Left hindlimb (tissue), 1 donor: ENCODE results near the gene USP20.
"Not testable (repeated sequence)": the region's sequence is repeated elsewhere in the genome, so short reads cannot be mapped to it uniquely, and the experiment has no call there.

Experiments used
- DNase-seq: peaks from one replicate; pipeline ENCODE4 v3.0.0-alpha.2; 2018

USP20 gene

GRCh38 chr9:129835128-129835859 is at the start of gene USP20, which contains the start of gene C9orf78:
TSS of gene USP20 (plus strand) at chr9:129835458. CDS start at chr9:129852556, 17,098 bp downstream.
TSS of gene C9orf78 (minus strand) at chr9:129835275. CDS start at chr9:129835221, 54 bp downstream.
- DNase-seq = peak; percentile 97

DNA sequence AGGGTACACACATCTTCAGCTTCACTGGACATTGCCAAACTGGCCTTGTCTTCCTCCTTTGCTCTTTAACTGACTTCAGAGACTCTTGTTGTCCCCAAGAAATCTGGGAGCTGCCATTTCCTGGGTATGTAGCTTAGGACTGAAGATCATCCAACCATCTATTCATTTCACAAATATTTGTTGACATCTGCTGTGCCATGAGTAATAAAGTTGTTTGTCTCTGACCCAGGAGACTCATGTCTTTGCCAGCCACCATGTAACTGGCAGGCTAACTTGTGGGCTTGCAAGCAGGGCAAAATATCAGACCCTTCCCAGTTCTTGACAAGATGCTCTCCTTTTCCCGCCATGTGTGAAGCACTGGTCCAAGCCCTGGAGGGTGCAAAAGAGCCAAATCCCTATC is 49.4 kb upstream of the USP20 start:
- DNase-seq = no peak

DNA sequence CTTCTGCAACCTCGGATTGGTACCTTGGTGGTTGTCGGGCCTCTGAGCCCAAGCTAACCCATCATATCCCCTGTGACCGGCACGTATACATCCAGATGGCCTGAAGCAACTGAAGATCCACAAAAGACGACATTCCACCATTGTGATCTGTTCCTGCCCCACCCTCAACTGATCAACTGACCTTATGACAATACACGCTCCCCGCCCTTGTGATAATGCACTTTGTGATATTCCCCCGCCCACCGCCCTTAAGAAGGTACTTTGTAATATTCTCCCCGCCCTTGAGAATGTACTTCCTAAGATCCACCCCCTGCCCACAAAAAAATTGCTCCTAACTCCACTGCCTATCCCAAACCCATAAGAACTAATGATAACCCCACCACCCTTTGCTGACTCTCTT is 48.8 kb upstream of the USP20 start:
- DNase-seq = no peak

- DNase-seq = no peak
These were observed 40.7 kb upstream of the USP20 start for GRCh38 chr9:129794549-129794948.

GRCh38 chr9:129796029-129796428 is 39.2 kb upstream of the USP20 start:
- DNase-seq = not testable (repeated sequence)

DNA sequence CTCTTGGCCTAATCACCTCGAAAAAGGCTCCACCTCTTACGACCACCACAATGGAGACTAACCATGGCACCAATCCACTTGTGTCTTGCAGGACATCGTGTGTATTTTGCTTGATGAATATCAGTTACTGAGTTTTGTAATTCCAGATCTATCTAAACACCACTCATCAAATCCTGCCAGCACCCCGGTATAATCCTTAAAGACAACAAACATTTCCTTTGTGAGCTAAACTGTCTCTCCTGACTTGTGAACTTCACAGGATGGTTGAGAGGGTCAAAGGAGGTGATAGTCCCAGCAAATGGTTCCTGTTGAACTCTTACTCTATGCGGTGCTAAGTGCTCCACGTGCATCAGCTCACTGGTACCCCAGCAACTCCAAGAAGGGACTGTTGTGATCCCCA is 36.3 kb upstream of the USP20 start:
- DNase-seq = no peak

DNA sequence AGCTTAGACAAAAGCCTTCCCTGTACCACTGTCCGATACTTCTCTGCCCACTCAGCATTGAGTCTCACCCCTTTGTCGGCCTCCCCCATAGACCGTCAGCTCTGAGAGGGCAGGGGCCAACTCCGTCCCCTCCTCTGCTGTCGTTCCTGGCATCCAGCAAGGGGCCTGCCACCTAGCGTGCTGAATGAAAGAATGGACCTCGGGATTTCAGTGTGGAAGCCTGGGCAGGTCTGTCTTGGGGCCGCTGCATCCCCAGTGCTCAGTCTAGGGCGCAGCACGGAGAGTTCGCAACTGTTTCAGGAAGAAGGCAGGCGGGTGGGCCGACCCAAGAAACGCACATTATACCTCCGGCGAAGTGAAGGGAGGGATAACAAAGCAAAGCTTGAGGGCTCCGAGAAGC is 33.8 kb upstream of the USP20 start:
- no peak for DNase-seq

GRCh38 chr9:129802833-129803675 is 32.2 kb upstream of the USP20 start, which contains the start of gene TOR1B:
TSS of gene TOR1B (plus strand) at chr9:129803184. CDS start at chr9:129803213, 29 bp downstream.
- DNase-seq = peak; percentile 97

DNA sequence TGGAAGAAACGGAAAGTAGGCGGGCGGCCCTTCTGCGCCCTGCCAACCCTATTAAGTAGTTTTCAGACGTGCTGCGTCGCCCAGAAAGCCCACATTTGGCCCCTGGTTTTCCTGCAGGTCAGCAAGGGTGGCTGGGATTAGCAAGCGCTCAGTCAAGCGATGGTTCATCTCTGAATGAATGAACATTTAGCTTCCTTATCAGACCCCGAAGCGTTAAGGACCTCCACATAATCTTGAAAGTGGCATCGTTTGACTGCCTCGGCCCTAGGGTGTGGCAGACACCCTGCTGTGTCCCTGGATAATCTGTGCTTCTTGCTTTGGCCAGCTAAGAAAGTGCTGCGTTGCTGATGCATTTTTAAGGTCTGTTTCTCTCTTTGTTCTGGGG is 31.6 kb upstream of the USP20 start:
- DNase-seq = no peak

DNA sequence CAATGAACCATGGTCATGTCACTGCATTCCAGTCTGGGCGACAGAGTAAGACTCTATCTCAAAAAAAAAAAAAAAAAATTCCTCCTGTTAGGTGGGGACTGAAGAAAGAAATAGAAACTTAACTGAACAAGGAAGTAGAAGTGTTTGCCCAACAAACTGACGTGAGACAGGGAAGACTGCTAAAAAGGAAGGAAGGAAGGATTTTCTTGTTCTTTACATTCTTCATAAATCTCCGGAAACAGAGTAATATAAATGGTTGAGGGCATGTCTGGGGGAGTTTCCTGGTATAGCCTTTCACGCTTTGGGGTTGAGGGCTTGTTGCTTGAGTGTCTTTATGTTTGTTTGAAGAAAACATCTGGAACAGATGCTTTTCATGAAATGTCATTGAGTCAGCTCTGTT is 29.2 kb upstream of the USP20 start:
- DNase-seq = no peak

- no peak for DNase-seq
These were observed 25.9 kb upstream of the USP20 start for GRCh38 chr9:129809346-129809745.

DNA sequence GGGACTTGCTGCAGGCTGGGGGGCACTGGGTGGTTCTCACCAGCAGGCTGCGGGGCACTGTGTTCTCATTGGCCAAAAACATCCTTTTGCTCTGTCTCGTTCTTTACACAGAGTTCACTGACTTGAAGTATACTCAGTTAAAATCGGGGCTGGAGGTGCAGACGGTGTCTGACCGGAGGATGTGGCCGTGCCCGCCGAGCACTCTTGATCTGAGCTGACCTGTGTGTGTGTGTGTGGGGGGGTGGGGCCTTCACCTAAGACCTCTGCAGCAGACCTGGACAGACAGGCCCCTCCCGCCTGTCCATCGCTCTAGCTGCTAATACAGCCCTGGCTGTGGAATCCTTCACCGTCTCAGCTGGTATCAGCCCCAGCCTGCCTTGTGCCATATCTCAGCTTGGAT is 25.1 kb upstream of the USP20 start:
- DNase-seq = no peak

DNA sequence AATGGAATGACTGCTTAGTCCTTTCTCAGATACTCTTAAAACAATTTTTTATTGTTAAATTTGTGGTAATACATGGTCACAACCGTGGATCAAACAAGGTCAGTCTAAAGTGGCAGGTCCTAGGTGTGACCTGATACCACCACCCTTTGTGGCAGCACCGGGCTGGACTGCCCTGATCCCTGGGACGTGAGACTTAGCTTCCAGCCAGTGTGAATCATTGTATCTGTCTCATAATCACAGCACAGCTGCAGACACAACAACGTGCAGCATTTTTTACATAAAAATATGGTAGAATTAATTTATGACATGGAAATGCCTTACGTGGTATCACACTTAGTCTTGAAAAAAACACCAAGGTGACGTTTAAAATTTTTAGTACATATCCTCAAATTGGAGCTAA is 24.5 kb upstream of the USP20 start:
- no peak for DNase-seq

DNA sequence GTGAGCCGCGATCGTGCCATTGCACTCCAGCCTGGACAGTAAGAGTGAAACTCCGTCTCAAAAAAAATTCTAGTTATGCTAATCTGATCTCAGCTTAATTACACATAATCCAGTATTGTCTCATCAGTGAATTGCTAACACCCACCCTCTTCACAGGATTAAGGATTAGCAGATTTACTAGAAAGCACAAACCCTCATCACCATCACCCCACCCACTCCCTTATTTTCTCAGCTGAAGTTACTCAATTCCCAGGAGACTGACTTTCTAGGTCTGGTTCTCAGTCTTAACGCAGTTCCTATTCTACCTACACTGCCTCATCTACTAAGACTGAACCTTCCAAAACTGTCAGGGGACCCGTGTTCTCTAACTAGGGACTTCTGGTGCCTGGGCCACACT is 23.3 kb upstream of the USP20 start:
- no peak for DNase-seq

DNA sequence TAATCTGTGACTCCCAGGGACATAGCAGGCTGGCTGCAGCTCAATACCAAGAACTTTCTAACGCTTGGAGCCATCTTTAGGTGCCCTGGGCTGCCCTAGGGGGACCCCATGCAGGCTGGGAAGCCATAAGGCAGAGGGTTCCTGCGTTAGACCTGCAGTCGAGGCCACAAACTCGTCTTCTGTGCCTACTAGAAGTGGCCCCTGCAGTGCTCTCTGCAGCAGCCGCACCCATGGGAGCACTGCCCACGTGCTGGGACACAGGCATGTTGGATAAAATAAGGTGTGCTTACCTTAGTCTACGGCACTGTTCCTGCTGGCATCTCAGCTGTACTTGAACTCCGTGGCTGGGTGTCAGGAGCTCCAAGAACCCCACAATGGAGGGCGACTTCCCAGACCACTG is 22.9 kb upstream of the USP20 start:
- no peak for DNase-seq

DNA sequence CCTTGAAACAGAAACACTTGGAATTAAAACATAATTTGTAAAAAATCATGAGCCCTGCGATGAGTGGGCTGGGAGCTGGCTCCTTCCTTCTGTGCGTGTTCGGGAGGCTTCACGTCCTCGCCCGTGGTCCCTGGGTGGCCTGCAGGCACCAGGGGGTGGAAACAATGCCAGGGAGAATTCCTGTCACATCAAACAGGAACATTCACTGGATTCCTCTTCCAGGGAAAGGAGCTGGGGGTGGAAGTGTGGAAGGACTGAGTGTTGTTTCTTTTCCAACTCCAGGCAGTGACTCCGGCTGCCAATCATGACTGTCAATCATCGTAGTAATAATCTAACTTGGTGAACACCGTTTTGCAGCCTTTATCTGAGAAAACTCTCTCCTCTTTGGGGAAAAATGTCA is 21.6 kb upstream of the USP20 start:
- no peak for DNase-seq

GRCh38 chr9:129814432-129815223 is 20.6 kb upstream of the USP20 start:
- no peak for DNase-seq

DNA sequence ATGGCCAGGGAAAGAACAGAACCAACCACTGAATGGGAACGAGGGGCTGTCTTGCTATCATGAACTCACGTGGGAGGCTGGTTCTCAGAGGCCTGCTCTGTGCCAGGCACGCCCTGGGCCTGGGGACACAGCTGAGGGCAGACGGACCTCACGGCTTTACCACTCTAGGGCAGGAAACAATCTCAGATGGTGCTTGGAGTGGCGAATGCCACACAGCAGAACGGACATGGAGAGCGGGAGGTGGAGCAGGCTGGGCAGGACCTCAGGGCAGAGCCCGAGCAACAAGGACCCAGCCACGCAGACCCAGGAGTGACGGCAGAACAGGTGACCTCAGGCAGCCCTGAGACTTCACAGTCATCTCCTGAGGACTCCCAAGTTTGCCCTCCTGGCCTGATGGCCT is 20.0 kb upstream of the USP20 start:
- no peak for DNase-seq

DNA sequence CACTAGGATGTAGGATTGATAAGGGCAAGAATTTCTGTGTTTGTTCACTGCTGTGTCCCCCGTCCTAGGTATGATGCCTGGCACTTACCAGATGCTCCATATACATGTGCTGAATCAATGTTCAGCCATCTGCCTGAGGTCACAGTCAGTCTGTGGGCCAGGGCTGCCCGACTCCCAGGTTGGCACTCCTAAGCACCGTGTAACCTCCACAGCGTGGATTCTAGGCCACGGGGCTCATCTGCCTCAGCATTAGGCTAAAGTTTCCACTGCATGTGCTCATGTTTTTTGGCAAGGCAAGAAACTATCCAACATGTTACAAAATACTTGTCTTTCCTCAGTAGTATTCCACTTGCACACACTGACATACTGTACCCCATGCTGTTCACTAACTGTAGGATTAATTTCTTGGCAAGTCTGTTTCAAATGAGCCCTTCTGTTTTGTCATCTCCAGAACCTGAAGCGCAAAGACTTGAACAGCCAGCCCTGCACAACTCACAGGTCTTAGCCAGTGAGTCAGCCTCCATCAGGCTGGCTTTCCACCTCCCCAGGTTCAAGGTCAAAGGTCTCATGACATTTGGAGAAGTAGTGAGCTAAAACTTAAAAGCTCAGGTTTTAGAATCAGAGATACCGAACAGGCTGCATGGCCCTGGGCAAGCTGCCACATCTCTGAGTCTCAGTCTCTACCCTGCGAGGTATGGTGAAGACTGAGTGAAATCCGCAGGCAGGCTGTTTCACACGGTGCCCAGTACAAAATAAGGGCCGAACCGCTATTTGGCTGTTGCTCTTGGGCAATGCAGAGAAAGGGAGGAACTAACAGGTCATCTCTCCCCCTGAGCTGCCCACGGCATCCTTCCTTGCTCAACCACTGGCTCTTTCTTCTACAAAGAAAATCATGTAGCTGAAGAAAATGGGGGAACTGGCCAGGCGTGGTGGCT is 18.5 kb upstream of the USP20 start:
- DNase-seq = no peak

DNA sequence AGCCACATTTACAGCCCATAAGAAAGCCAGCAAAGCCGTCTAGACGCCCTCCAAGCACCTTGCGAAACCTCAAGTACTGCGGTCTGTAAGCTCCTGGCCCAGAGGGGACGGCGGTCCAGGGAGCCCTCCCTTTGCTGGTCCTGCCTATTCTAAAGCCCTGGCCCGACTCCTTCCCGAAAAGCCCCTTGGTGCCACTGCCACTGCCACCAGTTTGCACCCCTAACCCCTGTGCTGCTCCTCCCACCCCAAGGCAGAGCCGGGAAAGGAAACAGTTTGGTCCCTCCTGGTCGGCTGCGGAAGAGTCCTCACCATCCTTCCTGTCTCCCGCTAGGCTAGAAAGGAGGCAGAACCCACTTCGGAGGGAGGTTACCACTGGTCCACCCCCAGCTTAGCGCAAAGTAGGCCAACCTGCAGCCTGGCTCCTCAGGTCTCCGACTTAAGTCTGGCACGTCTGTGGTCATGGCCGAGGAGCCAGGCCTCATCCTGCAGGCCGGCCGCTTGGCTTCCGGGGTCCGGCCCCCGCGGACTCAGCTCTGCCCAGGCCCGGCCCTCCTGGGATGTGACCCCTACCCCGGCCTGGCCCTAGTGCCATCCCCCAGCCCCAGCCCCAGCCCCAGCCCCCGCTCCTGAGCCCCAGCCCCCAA is 12.2 kb upstream of the USP20 start:
- no peak for DNase-seq

GRCh38 chr9:129823542-129823934 is 11.7 kb upstream of the USP20 start:
- no peak for DNase-seq
